ENCODE measurements around the gene TRIM45.

- no peak for TF ChIP-seq EZH2 (IDR thresholded peaks at IDR 0.05; ENCODE audit: insufficient read depth, low read length)
- TF ChIP-seq CTCF (IDR thresholded peaks at IDR 0.05; ENCODE audit: insufficient read depth, low read depth, low read length), result no peak
Observed at GRCh38 chr1:117137281-117137855, 15.8 kb upstream of the TRIM45 start.

Data from astrocyte (in vitro differentiated cells and primary cell).